ENCODE measurements around the gene APOA1.

- no peak for TF ChIP-seq GATA2 (IDR thresholded peaks at IDR 0.05; ENCODE audit: low read depth, low read length)
- TF ChIP-seq GATA3 (IDR thresholded peaks at IDR 0.05; ENCODE audit: low read depth, low read length), result no peak
These were observed 7.1 kb downstream of the APOA1 start for GRCh38 chr11:116830184-116830912.
